Caco-2 (cell line): ENCODE results near the gene LSM6. TPM values are rescaled to one million over a fixed set of nuclear protein-coding genes. Genes with fewer than 3 reads are reported as not detected.

ENCODE experiments used
- BruUV-seq: library from RNA; stranded (reverse); fragments of 400-500 nt; replicated peaks from 2 replicates; lab custom pipeline; 2021; lab: Mats Ljungman, UMichigan
- CTCF ChIA-PET: fragments of 300-600 bp; sonication (Branson Sonifier 250); formaldehyde crosslinking; loops from one replicate; lab custom pipeline; 2022; ENCODE audit warnings: antibody characterized with exemption; lab: Charles Lee
- POLR2A ChIA-PET: fragments of 300-600 bp; sonication (Branson Sonifier 250); formaldehyde crosslinking; loops from one replicate; lab custom pipeline; 2022; ENCODE audit warnings: antibody characterized with exemption; lab: Charles Lee
- DNase-seq, 2 experiments: peaks; one replicate each; pipeline versions ENCODE4 v3.0.0 to v3.0.0-alpha.2; 2020 to 2022
- H3K27me3 ChIP-seq: replicated peaks from 2 replicates; pipeline ENCODE4 v1.6.0; 2011; ENCODE audit warnings: low read length; ENCODE audit not compliant: control insufficient read depth, insufficient read depth
- H3K36me3 ChIP-seq: 2 replicates; pipeline ENCODE4 v1.5.1; 2011; ENCODE audit warnings: low read length; ENCODE audit not compliant: control insufficient read depth, insufficient read depth
- H3K4me1 ChIP-seq: fragments of 250-450 bp; sonication (Bioruptor Pico); 2 replicates; pipeline ENCODE4 v1.5.1; 2020; ENCODE audit warnings: mild to moderate bottlenecking
- H3K4me3 ChIP-seq: 2 replicates; pipeline ENCODE4 v1.5.1; 2011; ENCODE audit warnings: low read depth, mild to moderate bottlenecking, control low read depth, low read length
- H3K9me3 ChIP-seq: fragments of 250-450 bp; sonication (Bioruptor Pico); 2 replicates; pipeline ENCODE4 v1.5.1; 2020; ENCODE audit warnings: mild to moderate bottlenecking, moderate library complexity
- H3K27ac Mint-ChIP-seq: one replicate; pipeline ENCODE4 v1.8.0; 2022; ENCODE audit warnings: mixed read lengths; ENCODE audit not compliant: unreplicated experiment
- H3K27me3 Mint-ChIP-seq: one replicate; pipeline ENCODE4 v1.8.0; 2022; ENCODE audit warnings: mixed read lengths; ENCODE audit not compliant: insufficient read depth, unreplicated experiment
- H3K36me3 Mint-ChIP-seq: one replicate; pipeline ENCODE4 v1.8.0; 2022; ENCODE audit warnings: mild to moderate bottlenecking, mixed read lengths; ENCODE audit not compliant: insufficient read depth, unreplicated experiment
- H3K4me1 Mint-ChIP-seq: one replicate; pipeline ENCODE4 v1.8.0; 2022; ENCODE audit warnings: low read depth, mixed read lengths; ENCODE audit not compliant: unreplicated experiment
- H3K4me3 Mint-ChIP-seq: one replicate; pipeline ENCODE4 v1.8.0; 2022; ENCODE audit warnings: mild to moderate bottlenecking, moderate library complexity, mixed read lengths; ENCODE audit not compliant: unreplicated experiment
- H3K9me3 Mint-ChIP-seq: one replicate; pipeline ENCODE4 v1.8.0; 2022; ENCODE audit warnings: mixed read lengths; ENCODE audit not compliant: unreplicated experiment
- intact Hi-C: fragments of 100-400 bp; cut with micrococcal nuclease; formaldehyde crosslinking; loops from one replicate; pipeline ENCODE4 v1.10.0; 2022; ENCODE audit not compliant: unreplicated experiment
- total RNA-seq: library from RNA; stranded (reverse); gene quantifications from 2 replicates; pipeline ENCODE4 v1.2.3, GENCODE V29; 2022
- TF ChIP-seq, protein P1 (sequence below), 2 experiments: fragments of 200-600 bp in 1 of 2; IDR thresholded peaks; 1 replicate in 1 of 2; 2 replicates in 1 of 2; pipeline versions ENCODE4 v1.5.1 to v1.8.0; 2011 to 2022; ENCODE audit warnings: antibody characterized with exemption in 1 of 2, control low read depth in 1 of 2, inconsistent platforms in 1 of 2, low read depth in 1 of 2, low read length in 1 of 2, mild to moderate bottlenecking in 1 of 2, moderate library complexity in 1 of 2; ENCODE audit not compliant: insufficient read depth in 1 of 2, severe bottlenecking in 1 of 2, unreplicated experiment in 1 of 2

The LSM6 gene
- total RNA-seq, 1 experiment from 2014 or later, result 46.8 TPM

- peaks cover 21% of the 10 kb centered on the region for H3K36me3 Mint-ChIP-seq
- DNase-seq, result no peak
- intact Hi-C loops, result loop anchor here (10.0 kb wide), 1 partner anchor 96 kb away; no protein-coding TSS in a partner anchor
- no peak overlapping the region for H3K27ac Mint-ChIP-seq
- Histone ChIP-seq H3K36me3 (0 out of 2 replicates have a peak, but pooled peaks cover 2% of the 10 kb centered on the region), H3K9me3 (no peaks in the 10 kb centered on the region), H3K27me3 (no peaks in the 10 kb centered on the region), H3K4me3 (no peak overlapping the region), H3K4me1 (peaks cover 12% of the 10 kb centered on the region)
- POLR2A ChIA-PET, result no interaction called here
- H3K4me1 Mint-ChIP-seq, result peaks cover 10% of the 10 kb centered on the region
- CTCF ChIA-PET, result no interaction called here
- H3K9me3 Mint-ChIP-seq, result no peaks in the 10 kb centered on the region
- H3K27me3 Mint-ChIP-seq, result no peaks in the 10 kb centered on the region
- TF ChIP-seq, protein P1, sequence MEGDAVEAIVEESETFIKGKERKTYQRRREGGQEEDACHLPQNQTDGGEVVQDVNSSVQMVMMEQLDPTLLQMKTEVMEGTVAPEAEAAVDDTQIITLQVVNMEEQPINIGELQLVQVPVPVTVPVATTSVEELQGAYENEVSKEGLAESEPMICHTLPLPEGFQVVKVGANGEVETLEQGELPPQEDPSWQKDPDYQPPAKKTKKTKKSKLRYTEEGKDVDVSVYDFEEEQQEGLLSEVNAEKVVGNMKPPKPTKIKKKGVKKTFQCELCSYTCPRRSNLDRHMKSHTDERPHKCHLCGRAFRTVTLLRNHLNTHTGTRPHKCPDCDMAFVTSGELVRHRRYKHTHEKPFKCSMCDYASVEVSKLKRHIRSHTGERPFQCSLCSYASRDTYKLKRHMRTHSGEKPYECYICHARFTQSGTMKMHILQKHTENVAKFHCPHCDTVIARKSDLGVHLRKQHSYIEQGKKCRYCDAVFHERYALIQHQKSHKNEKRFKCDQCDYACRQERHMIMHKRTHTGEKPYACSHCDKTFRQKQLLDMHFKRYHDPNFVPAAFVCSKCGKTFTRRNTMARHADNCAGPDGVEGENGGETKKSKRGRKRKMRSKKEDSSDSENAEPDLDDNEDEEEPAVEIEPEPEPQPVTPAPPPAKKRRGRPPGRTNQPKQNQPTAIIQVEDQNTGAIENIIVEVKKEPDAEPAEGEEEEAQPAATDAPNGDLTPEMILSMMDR (IDR thresholded peaks at IDR 0.05; ENCODE audit: insufficient read depth in 1 of 2, low read depth in 1 of 2, low read length in 1 of 2, severe bottlenecking in 1 of 2, unreplicated experiment in 1 of 2), result no peak
- no peak overlapping the region for H3K4me3 Mint-ChIP-seq
- BruUV-seq, result no TSS peak
Measured at GRCh38 chr4:146190456-146190855, 14.9 kb downstream of the LSM6 start.

GRCh38 chr4:146191766-146192458, 16.4 kb downstream of the LSM6 start:
- no TSS peak for BruUV-seq
- TF ChIP-seq, protein P1 (IDR thresholded peaks at IDR 0.05; ENCODE audit: insufficient read depth in 1 of 2, low read depth in 1 of 2, low read length in 1 of 2, severe bottlenecking in 1 of 2, unreplicated experiment in 1 of 2), result no peak
- peaks cover 12% of the 10 kb centered on the region for H3K4me1 ChIP-seq
- Mint-ChIP-seq H3K4me3 (no peak overlapping the region), H3K27ac (no peak overlapping the region), H3K27me3 (no peaks in the 10 kb centered on the region), H3K9me3 (no peaks in the 10 kb centered on the region), H3K36me3 (peaks cover 9% of the 10 kb centered on the region), H3K4me1 (peaks cover 10% of the 10 kb centered on the region)
- H3K36me3 ChIP-seq, result 0 out of 2 replicates have a peak, but pooled peaks cover 2% of the 10 kb centered on the region
- no peaks in the 10 kb centered on the region for H3K27me3 ChIP-seq
- peak; percentile 50 to 68 for DNase-seq
- intact Hi-C loops, result loop anchor here (1.0 to 10.0 kb wide), 2 partner anchors 50 to 97 kb away; no protein-coding TSS in a partner anchor
- no peak overlapping the region for H3K4me3 ChIP-seq
- CTCF ChIA-PET, result no interaction called here
- POLR2A ChIA-PET, result no interaction called here
- H3K9me3 ChIP-seq, result no peaks in the 10 kb centered on the region

- POLR2A ChIA-PET, result no interaction called here
- Mint-ChIP-seq H3K27ac (no peak overlapping the region), H3K36me3 (peaks cover 6% of the 10 kb centered on the region), H3K27me3 (no peaks in the 10 kb centered on the region), H3K4me1 (peaks cover 10% of the 10 kb centered on the region), H3K9me3 (no peaks in the 10 kb centered on the region), H3K4me3 (no peak overlapping the region)
- intact Hi-C loops, result loop anchor here (10.0 kb wide), 1 partner anchor 99 kb away; no protein-coding TSS in a partner anchor
- DNase-seq, result no peak
- no peaks in the 10 kb centered on the region for H3K9me3 ChIP-seq
- H3K27me3 ChIP-seq, result no peaks in the 10 kb centered on the region
- H3K4me1 ChIP-seq, result peaks cover 12% of the 10 kb centered on the region
- no TSS peak for BruUV-seq
- TF ChIP-seq, protein P1 (IDR thresholded peaks at IDR 0.05; ENCODE audit: insufficient read depth in 1 of 2, low read depth in 1 of 2, low read length in 1 of 2, severe bottlenecking in 1 of 2, unreplicated experiment in 1 of 2), result no peak
- 0 out of 2 replicates have a peak, but pooled peaks cover 2% of the 10 kb centered on the region for H3K36me3 ChIP-seq
- CTCF ChIA-PET, result no interaction called here
- H3K4me3 ChIP-seq, result no peak overlapping the region
Measured at GRCh38 chr4:146193628-146194027, 18.1 kb downstream of the LSM6 start.
